Vagina (tissue), 2 donors: ENCODE measurements around the gene FAM131B. TPM values are rescaled to one million over a fixed set of nuclear protein-coding genes. Genes with fewer than 3 reads are reported as not detected.

ENCODE experiments used
- DNase-seq, 2 donors: peaks; one replicate each; pipeline ENCODE4 v3.0.0-alpha.2; 2017; ENCODE audit errors: extremely low spot score in 2 of 2
- H3K27ac ChIP-seq: fragments of 200-600 bp; sonication (generic); one replicate; pipeline ENCODE4 v1.5.1; 2019
- H3K27me3 ChIP-seq: fragments of 200-600 bp; sonication (generic); one replicate; pipeline ENCODE4 v1.5.1; 2019
- H3K36me3 ChIP-seq, 2 donors: fragments of 200-600 bp; sonication (generic); one replicate each; pipeline ENCODE4 v1.5.1; 2017 to 2019
- H3K4me1 ChIP-seq: fragments of 200-600 bp; sonication (generic); one replicate; pipeline ENCODE4 v1.5.1; 2019
- H3K4me3 ChIP-seq, 2 donors: fragments of 200-600 bp; sonication (generic); 1 replicate in 1 of 2; 2 replicates in 1 of 2; pipeline ENCODE4 v1.5.1; 2016 to 2019
- H3K9me3 ChIP-seq: fragments of 200-600 bp; sonication (generic); one replicate; pipeline ENCODE4 v1.5.1; 2019
- CTCF ChIP-seq, 3 experiments: fragments of 450-650 bp in 2 of 3; fragments of 200-600 bp in 1 of 3; sonication (generic) in 1 of 3; IDR thresholded peaks; one replicate each; pipeline ENCODE4 v1.5.1; 2017 to 2019; ENCODE audit warnings: antibody characterized with exemption in 3 of 3, mild to moderate bottlenecking in 2 of 3, moderate library complexity in 2 of 3
- POLR2A ChIP-seq, 2 donors: fragments of 450-650 bp; IDR thresholded peaks; one replicate each; pipeline ENCODE4 v1.6.1; 2017; ENCODE audit warnings: antibody characterized with exemption in 2 of 2, mild to moderate bottlenecking in 2 of 2, moderate library complexity in 2 of 2
- POLR2AphosphoS5 ChIP-seq, 2 donors: sonication (generic); formaldehyde crosslinking; IDR thresholded peaks; one replicate each; pipeline ENCODE4 v1.9.0; 2017; ENCODE audit warnings: antibody characterized with exemption in 2 of 2, mild to moderate bottlenecking in 2 of 2, low read depth in 1 of 2; ENCODE audit not compliant: insufficient read depth in 1 of 2
- intact Hi-C: fragments of 100-400 bp; cut with DNase I; formaldehyde crosslinking; loops from one replicate; pipeline ENCODE4 v1.15.1; 2023
- total RNA-seq: library from RNA; depleted of rRNA; stranded (reverse); fragments of >200 nt; gene quantifications from one replicate; pipeline ENCODE4 v1.2.3, GENCODE V29; 2016

Gene FAM131B
- total RNA-seq, 1 donor from 2014 or later, result 1.5 TPM

GRCh38 chr7:143352531-143353002 is 9.9 kb downstream of the FAM131B start:
- intact Hi-C loops, result no loop called here
- Histone ChIP-seq H3K4me3 (no peak overlapping the region), H3K36me3 (no peaks in the 10 kb centered on the region), H3K27ac (no peak overlapping the region), H3K9me3 (no peaks in the 10 kb centered on the region), H3K4me1 (no peaks in the 10 kb centered on the region), H3K27me3 (no peaks in the 10 kb centered on the region)
- DNase-seq, result no peak
- no peak for TF ChIP-seq CTCF (IDR thresholded peaks at IDR 0.05)
- TF ChIP-seq POLR2AphosphoS5 (IDR thresholded peaks at IDR 0.05; ENCODE audit: insufficient read depth in 1 of 2, low read depth in 1 of 2), result no peak
- TF ChIP-seq POLR2A (IDR thresholded peaks at IDR 0.05), result no peak

GRCh38 chr7:143351574-143351973 is 10.9 kb downstream of the FAM131B start:
- no peaks in the 10 kb centered on the region for H3K27me3 ChIP-seq
- H3K9me3 ChIP-seq, result no peaks in the 10 kb centered on the region
- H3K4me1 ChIP-seq, result no peaks in the 10 kb centered on the region
- TF ChIP-seq POLR2AphosphoS5 (IDR thresholded peaks at IDR 0.05; ENCODE audit: insufficient read depth in 1 of 2, low read depth in 1 of 2), result no peak
- DNase-seq, result no peak
- H3K36me3 ChIP-seq, result no peaks in the 10 kb centered on the region
- intact Hi-C loops, result no loop called here
- no peak overlapping the region for H3K4me3 ChIP-seq
- no peak overlapping the region for H3K27ac ChIP-seq

- Histone ChIP-seq H3K4me3 (no peak overlapping the region), H3K9me3 (no peaks in the 10 kb centered on the region), H3K27me3 (no peaks in the 10 kb centered on the region), H3K4me1 (peaks cover under 1% of the 10 kb centered on the region), H3K27ac (no peak overlapping the region), H3K36me3 (no peaks in the 10 kb centered on the region)
- DNase-seq, result no peak
- no peak for TF ChIP-seq CTCF (IDR thresholded peaks at IDR 0.05)
- no peak for TF ChIP-seq POLR2AphosphoS5 (IDR thresholded peaks at IDR 0.05; ENCODE audit: insufficient read depth in 1 of 2, low read depth in 1 of 2)
- TF ChIP-seq POLR2A (IDR thresholded peaks at IDR 0.05), result no peak
- intact Hi-C loops, result no loop called here
Measured at GRCh38 chr7:143351060-143351459, 11.5 kb downstream of the FAM131B start.

- no peak for TF ChIP-seq POLR2AphosphoS5 (IDR thresholded peaks at IDR 0.05; ENCODE audit: insufficient read depth in 1 of 2, low read depth in 1 of 2)
- TF ChIP-seq POLR2A (IDR thresholded peaks at IDR 0.05), result no peak
- no peak for TF ChIP-seq CTCF (IDR thresholded peaks at IDR 0.05)
Measured at GRCh38 chr7:143347950-143348349, 14.6 kb downstream of the FAM131B start.

GRCh38 chr7:143346018-143346417 is 16.5 kb downstream of the FAM131B start:
- peaks cover 6% of the 10 kb centered on the region for H3K4me1 ChIP-seq
- no peaks in the 10 kb centered on the region for H3K9me3 ChIP-seq
- TF ChIP-seq CTCF (IDR thresholded peaks at IDR 0.05), result no peak
- no peak for TF ChIP-seq POLR2A (IDR thresholded peaks at IDR 0.05)
- H3K36me3 ChIP-seq, result no peaks in the 10 kb centered on the region
- H3K27ac ChIP-seq, result no peak overlapping the region
- no peak for DNase-seq
- intact Hi-C loops, result no loop called here
- no peak overlapping the region for H3K4me3 ChIP-seq
- H3K27me3 ChIP-seq, result no peaks in the 10 kb centered on the region

More at GRCh38 chr7:143347950-143348349, 14.6 kb downstream of the FAM131B start:
- Histone ChIP-seq H3K27ac (no peak overlapping the region), H3K36me3 (no peaks in the 10 kb centered on the region), H3K9me3 (no peaks in the 10 kb centered on the region), H3K4me1 (peaks cover 6% of the 10 kb centered on the region), H3K27me3 (no peaks in the 10 kb centered on the region), H3K4me3 (no peak overlapping the region)
- intact Hi-C loops, result no loop called here
- no peak for DNase-seq
